NCI-H748 (cell line): ENCODE data around the gene CCL7.
"Not testable (repeated sequence)": the region's sequence is repeated elsewhere in the genome, so short reads cannot be mapped to it uniquely, and the experiment has no call there.

Experiments
- DNase-seq: peaks from one replicate; lab custom pipeline; 2025; ENCODE audit not compliant: unreplicated experiment; lab: John Stamatoyannopoulos, UW

The CCL7 gene

DNA sequence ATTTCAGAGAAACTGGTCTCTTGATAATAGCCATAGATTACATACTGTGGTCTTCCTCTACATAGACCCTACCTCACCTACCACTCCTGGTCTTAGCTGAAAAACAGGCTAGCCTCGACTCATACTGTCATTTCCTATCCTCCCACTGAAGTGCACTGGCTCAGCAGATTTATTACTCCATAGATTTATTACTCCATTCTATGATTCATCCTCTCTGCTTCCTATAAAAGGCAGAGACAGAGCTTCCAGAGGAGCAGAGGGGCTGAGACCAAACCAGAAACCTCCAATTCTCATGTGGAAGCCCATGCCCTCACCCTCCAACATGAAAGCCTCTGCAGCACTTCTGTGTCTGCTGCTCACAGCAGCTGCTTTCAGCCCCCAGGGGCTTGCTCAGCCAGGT is at the start of gene CCL7:
TSS of gene CCL7 (plus strand) at position 253 of the 400 bp plus-strand sequence. CDS start at position 323, 70 bp downstream.
- no peak for DNase-seq

DNA sequence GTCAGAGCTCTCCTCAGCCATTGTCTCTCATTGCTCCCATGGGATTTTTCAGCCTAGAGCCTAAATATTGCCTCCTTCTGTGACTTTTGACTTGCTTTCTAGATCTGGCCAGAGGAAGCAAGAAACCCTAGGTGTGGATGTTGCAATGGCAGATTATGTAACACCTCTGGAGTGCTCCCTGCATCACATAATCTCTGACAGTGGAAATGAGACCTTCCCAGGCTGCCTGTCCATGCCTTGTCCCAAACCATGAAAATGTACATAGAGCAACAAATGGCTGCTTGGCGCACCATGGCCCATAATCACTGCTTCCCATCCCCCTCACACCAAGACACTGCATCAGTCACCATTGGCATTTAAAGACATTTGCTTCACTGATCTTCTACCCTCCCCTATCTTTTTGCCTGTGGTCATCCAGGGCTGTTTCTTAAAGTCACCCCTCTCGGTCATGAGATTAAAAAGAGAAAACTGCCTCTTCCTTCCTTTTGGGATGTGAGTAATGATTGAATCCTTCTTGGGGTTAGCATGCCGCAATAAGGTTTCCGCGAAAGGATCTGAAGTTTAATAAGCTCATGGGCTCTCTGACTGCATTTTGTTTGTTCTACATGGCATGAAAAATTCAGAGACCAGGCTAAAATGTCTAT is 49.1 kb upstream of the CCL7 start:
- no peak for DNase-seq

DNA sequence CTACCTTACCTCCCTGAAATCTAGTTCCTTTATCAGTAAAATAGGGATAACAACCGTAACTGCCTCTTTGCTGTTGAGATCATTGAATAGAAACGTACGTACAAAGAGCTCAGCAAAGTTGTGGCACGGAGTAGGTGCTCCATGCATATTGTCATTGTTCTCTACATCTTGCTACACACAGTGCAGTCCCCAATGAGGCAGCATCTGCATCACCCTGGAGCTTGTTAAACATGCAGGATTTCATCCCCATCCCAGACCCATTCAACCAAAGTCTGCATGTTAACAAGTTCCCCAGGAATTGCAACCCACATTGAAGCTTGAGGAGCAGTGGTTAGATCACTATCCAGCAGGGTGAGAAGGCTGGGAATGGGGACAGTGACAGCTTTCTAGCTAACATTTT is 48.6 kb upstream of the CCL7 start:
- no peak for DNase-seq

DNA sequence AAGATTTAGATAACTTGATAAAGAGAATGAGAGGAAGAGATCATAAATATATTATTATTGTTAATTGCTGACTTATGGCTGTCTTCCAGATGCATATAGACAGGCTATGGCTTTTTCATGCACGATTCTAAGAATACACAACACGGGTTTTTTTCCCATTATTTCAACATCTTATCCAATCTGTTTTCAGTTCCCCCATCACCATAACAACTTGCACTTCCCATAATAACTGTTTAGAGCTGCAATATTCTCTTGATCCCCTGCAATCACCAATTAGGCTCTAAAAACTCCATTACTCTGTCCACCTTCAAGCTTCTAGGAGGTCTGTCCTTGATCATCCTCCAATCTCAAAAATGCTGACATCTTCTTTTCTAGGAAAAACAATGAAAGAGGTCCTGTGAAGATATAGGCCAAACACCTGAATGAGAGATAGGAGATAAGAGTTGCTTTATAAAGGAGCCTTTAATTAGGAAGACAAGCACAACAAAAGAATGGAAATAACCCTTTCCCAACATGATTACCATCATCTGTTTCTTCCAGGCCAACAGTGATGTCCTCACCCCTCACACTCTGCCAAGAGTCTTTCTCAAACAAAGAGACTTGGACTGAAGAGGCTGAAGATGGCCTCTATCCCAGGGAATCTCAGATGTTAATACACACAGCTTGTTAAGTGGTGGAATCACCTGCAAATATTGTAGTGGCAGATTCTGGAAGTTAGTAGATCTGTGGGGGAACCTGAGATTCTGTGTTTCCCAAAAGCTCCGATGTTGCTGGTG is 47.1 kb upstream of the CCL7 start:
- DNase-seq, result no peak

DNA sequence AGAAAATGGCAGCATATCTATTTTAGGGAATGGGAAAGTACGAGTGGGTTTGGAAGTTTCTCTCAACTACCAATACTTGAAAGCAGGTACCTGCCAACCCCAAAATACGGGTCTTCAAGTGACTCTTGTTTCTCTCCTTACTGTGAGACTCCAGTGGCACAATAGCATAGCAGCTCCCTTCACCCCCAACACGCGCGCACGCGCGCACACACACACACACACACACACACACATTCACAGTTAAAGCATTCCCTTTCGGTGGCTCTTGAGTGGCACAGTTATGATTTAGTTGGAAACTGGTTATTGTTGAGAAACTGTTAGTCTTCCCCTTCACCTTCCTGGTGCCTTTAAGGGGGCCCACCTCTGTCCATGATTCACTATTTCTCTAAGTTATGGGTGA is 45.0 kb upstream of the CCL7 start:
- no peak for DNase-seq

DNA sequence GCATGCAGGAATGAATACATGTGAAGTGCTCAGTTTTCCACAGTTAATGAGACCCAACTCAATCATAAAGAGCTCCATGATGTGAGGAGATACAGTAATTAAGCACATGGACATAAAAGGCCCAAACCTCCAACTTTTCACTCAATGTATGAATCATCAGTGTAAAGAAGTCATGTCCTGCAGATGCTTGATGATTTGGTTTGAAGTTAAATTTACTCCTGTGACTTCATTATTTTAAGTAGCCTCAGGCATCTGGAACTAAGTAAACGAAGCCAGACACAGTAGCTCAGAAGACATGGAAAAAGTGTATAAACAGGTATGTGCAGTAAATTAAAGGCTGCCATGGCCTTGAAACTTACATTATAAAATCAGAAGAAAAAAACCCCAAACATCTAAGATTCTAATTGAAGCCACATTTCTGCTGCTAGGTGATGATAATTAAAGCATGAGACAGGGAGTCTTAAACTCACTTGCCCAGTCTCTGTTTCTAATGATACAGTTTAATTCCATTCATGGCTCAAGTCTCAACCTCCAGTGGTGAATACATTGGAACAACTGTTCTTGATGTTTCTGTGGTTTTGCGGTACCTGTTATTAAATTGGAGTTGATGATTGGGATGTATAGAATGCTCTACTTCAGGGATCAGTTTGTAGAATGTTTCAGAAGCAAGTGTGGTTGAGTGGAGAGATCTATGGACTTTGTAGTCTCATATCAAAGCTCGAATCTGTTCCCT is 43.8 kb upstream of the CCL7 start:
- DNase-seq, result no peak

DNA sequence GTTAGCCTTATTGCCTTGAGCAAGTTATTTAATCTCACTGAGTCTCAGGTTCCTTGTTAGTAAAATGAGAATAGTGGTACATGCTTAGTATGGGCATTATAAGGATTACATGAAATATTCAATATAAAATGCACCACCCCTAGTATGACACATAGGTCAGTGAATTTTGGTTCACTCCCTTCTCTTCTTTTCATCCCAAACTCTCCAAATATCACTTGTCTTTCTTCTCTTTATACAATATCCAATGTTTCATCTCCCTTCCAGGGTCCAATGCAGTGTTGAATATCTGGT is 43.3 kb upstream of the CCL7 start:
- no peak for DNase-seq

DNA sequence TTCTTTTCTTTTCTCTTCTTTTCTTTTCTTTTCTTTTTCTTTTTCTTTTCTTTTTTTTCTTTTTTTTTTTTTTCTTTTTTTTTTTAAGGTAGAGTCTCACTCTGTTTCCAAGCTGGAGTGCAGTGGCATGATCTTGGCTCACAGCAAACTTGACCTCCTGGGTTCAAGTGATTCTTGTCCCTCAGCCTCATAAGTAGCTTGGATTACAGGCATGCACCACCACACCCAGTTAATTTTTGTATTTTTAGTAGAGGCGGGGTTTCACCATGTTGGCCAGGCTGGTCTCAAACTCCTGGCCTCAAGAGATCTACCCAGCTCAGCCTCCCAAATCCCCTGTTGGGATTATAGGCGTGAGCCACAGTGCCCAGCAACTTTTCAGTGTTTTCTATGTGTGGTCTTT is 42.7 kb upstream of the CCL7 start:
- not testable (repeated sequence) for DNase-seq

DNA sequence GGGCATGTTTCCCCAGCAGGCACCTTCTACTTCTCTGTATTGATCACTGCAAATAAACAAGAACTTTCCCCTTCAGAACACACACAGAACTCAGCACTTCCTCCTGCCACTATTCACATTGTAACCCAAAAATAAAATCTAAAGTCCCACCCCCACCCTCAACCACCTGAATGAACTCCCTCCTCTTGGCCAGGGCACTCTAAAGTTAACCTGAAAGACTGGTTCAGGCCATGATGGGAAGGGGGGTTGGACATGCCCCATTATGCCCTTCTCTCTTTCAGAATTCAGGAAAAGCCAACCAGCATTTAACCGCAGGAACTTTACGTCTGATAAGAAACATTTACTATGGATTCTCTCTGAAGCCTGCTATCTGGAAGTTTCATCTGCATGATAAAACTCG is 42.3 kb upstream of the CCL7 start:
- DNase-seq, result no peak

DNA sequence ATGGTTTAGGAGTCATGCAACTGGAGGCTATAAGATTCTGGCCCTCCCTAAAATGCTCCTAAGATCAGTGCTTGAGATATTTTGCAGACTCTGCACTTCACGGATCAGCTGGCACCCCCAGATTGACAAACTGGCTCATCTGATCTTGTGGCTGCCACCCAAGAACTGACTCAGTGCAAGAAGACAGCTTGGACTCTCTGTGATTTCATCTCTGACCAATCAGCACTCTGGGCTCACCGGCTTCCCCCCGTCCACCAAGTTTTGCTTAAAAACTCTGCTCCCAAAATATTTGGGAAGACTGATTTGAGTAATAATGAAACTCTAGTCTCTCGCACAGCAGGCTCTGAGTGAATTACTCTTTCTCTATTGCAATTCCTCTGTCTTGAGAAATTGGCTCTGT is 41.2 kb upstream of the CCL7 start:
- no peak for DNase-seq

DNA sequence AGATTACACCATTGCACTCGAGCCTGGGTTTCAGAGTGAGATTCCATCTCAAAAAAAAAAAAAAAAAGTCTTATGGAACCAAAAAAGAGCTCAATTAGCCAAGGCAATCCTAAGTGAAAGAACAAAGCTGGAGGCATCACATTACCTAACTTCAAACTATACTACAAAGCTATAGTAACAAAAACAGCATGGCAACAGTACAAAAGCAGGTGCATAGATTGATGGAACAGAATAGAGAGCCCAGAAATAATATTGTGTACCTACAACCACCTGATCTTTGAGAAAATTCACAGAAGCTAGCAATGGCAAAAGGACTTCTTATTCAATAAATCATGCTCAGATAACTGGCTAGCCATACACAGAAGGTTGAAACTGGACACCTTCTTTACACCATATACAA is 39.7 kb upstream of the CCL7 start:
- no peak for DNase-seq

DNA sequence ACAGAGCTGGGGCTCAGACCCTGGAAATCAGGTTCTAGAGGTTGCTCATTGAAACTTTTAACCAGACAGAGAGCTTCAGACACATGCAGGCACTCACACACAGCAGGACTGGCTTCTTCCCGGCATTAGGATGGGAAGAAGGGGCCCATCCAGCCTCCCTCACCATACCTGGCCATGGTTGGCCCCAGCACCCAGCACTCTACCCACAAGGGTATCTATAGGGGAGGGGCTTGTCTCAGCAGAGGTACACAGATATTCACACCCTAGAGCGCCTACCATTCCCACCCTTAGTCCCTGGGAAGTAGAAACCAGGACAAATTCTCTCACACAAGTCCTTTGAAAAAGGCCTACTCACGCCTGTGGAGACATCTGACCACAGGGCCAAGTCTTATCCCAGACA is 35.4 kb upstream of the CCL7 start:
- no peak for DNase-seq

DNA sequence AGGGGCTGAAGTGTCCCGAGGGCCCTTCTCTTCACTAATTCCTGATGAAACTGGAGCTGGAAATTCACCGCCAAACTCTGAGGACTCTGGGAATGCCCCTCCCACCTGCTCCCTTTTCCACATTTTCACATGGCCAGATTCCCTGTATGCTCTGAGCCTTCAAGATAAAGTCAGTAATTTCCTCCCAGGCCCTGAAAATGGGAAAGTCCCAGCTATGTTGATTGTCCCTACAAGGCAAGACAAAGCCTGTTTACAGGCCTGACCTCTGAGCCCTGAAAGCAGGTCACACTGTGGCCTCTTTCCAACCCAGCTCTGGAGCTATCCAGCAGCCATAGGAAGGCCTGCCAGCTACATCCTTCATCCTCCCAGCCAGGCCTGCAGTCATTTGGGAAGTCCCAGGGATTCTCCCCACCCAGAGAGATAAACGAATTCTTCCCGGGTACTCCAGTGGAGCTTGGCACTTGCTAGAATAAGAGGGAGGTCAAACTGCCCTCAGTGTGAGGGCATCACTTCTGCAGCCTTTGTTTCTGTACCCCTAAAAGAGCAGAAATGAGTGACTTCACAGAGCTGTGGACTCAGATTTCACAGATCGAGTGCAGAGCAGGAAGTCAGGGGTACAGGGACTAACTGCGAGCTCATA is 34.5 kb upstream of the CCL7 start:
- no peak for DNase-seq

DNA sequence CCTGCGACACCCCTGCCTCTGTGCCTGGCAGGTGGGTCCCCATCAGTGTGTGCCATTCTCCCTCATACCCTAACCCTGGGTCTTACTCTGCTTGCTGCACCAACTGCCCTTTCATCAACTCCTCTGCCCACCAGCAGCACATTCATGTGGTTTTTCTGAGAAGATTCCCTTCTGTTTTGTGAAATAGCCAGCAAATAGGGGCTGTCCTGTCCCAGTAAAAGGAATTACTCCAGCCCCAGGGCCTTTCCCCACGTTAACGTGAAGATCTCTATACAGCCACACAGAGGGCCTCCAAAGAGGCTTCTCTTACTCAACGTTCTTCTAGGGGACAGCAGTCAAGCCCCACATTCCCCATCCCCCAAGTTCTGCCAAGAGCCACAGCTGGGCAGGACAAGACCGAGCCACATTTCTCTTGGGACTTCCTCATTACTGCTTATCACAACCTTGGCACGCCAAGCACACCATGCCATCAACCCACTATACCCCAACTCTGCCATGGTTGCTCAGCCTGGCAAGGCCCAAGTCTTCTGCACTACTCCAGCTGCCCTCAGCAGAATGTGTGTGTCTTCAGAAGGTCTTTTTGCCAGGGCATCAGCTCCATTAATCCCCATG is 33.6 kb upstream of the CCL7 start:
- no peak for DNase-seq

DNA sequence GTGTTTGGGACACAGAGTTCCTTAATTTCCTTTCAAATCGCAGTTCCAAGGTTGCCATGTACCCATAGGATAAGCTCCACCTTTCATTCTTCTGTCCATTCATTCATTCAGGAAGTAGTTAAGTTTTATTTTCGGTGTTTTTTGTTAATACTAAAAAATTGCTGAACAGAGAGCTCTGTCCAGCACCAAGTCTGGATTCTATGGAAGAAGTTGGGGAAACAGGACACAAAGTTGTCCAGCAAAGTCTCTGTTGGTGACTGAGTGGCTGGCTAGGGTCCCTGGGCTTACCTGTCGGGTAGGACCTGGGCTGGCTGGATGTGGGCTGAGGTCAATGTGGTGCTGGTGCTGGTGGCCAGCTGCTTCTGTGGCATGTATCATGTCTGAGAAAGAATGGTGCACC is 32.6 kb upstream of the CCL7 start:
- DNase-seq, result no peak

DNA sequence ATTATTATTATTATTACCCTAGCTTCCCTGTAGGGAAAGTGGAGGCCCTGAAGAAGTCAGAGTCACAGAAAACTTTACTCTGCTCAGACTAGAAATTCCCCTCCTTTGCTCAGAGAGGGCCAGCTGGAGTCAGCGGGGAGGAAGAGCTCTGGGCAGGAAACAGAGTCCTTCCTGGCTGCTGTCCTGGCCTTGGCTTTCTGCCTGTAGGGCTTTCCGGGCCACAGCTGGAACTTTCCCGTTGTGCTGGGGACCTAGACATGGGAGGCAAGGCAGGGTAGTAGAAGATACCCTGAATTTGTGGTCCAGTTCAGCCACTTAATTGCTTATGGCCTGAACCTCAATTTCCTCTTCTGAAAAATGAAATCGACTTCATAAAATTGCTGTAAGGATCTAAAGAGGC is 29.0 kb upstream of the CCL7 start:
- no peak for DNase-seq

DNA sequence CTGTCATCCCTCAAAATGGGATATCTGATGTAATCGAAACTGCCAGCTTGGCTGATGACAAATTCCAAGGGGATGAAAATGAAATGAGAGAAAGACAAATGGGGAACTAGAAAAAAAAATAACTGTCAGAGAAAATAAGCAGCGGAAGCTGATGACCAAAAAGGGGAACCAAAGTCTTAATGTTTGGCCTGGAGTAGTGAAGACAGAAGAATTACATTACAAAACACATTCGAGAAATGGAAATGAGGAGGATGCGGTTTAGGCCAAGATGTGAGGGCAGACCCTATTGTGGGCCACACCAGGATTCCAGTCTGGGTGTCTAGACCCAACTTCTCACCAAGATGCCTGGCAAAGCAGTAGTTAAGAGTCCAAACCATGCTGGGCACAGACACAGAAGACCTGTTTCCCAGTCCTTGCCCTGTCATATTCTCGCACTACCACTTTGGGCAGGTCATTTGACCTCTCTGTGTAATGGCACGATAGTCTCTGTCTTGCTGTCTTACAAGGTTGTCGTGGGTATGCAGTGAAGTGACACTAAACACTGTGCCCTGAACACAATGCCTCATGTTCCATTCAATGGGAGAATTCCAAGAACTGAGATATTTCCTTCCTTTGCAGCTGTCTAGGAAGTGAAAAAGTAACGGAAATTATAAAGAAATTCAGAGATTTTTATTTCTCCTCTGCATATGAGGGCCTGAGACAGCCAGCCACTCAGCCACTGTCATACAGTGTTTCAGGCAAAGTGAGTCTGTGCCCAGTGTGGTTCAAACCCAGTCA is 27.2 kb upstream of the CCL7 start:
- DNase-seq, result no peak

DNA sequence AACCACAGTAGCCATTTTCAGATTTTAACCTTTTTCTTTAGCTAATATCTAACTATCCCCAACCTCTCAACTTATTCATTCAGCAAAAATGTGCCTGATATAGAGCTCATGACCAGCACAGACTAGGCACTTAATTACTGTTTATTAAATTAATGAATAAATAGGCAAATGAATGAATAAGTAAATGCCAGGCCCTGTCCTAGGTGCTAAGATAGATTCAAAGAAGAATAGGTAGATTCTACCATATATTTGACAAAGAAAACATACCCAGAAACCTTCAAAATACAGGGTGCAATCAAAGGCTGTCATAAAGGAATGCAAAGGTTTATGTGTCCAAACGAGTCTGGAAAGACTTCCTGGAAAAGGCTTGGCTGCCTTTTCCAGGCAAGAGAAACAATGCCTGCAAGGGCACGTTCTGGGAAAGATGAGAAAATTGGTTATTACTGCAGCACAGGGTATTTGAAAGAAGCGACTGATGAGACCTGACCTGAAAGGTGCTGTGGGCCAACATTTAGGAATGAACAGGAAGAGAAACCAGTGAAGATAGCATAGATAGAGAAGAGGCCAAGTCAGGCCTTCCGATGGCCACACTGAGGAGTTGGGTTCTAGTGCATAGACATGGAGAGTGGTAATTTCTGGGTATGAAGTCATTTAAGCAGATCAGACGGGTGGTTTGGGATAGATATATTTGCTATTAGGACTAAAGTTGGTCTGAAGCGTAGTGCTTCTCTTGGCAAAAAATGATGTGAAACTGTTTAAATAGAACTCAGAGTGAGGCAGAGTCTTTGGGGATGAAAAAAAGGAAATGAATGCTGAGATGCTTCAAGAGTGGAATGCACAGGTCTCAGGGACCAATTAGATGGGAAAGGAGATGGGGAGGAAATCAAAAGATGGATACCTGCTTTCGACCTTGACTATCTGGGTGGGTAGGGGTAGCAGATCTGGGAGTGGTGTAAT is 26.4 kb upstream of the CCL7 start:
- DNase-seq, result no peak

DNA sequence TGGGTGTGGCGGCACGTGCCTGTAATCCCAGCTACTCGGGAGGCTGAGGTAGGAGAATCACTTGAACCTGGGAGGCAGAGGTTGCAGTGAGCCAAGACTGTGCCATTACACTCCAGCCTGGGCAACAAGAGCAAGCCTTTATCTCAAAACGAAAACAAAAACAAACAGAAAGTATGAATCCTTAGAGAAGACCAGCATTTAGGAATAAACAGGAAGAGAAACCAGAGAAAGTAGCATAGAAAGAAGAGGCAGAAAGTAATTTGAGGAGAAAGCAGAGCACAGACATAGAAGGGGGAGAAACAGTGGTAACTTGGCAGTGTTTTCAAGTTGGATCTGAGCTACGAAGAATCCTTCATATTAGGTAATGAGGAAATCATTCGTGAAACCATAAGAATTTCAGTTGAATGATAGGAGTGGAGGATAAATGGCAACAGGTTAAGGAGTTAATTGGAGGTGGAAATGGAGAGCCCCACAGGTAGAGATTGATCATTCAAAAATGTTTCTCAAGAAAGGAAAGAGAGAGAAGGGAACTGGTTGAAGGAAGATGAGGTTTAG is 24.6 kb upstream of the CCL7 start:
- DNase-seq, result no peak
